SK-N-SH (cell line): ENCODE results near the gene AFF1. TPM values are rescaled to one million over a fixed set of nuclear protein-coding genes. Genes with fewer than 3 reads are reported as not detected.

Source experiments
- CTCF ChIA-PET: fragments of 300-600, 350-600 bp; formaldehyde crosslinking; extraction: SDS; loops from one replicate; lab custom pipeline; 2021; lab: Yijun Ruan, JAX
- POLR2A ChIA-PET: fragments of 350-600 bp; sonication (Branson Sonifier 250); formaldehyde crosslinking; extraction: SDS; loops from one replicate; lab custom pipeline; 2020; ENCODE audit warnings: antibody characterized with exemption, inconsistent platforms; lab: Yijun Ruan, JAX
- DNase-seq: peaks from one replicate; pipeline ENCODE4 v3.0.0; 2012
- H2AFZ ChIP-seq: fragments of 200-600 bp; sonication (generic); 2 replicates; pipeline ENCODE4 v1.8.1; 2016; ENCODE audit warnings: antibody characterized with exemption, mild to moderate bottlenecking, low read depth
- H3F3A ChIP-seq: fragments of 200-600 bp; sonication (generic); replicated peaks from 2 replicates; pipeline ENCODE3; 2016; ENCODE audit warnings: antibody characterized with exemption, mild to moderate bottlenecking; ENCODE audit not compliant: insufficient read depth
- H3K27ac ChIP-seq, 2 experiments: fragments of 200-500 bp in 1 of 2; fragments of 200-600 bp in 1 of 2; sonication (Bioruptor generic) in 1 of 2; sonication (generic), shearing (Covaris generic) in 1 of 2; 2 replicates each; pipeline versions ENCODE4 v1.5.1 to v1.6.1; 2014 to 2016; ENCODE audit warnings: low read depth in 2 of 2, inconsistent platforms in 1 of 2, low read length in 1 of 2, mild to moderate bottlenecking in 1 of 2, mixed read lengths in 1 of 2
- H3K27me3 ChIP-seq: fragments of 200-600 bp; sonication (generic), shearing (Covaris generic); 2 replicates; pipeline ENCODE4 v1.6.1; 2016; ENCODE audit warnings: mixed run types; ENCODE audit not compliant: insufficient read depth
- H3K36me3 ChIP-seq, 2 experiments: fragments of 200-500 bp in 1 of 2; fragments of 200-600 bp in 1 of 2; sonication (Bioruptor generic) in 1 of 2; sonication (generic) in 1 of 2; replicated peaks in 1 of 2; 2 replicates each; pipeline versions ENCODE3 to v1.5.1; 2014 to 2016; ENCODE audit warnings: low read length in 1 of 2, mild to moderate bottlenecking in 1 of 2; ENCODE audit not compliant: insufficient read depth in 2 of 2, control insufficient read depth in 1 of 2
- H3K4me1 ChIP-seq, 2 experiments: fragments of 200-500 bp in 1 of 2; fragments of 200-600 bp in 1 of 2; sonication (Bioruptor generic) in 1 of 2; sonication (generic), shearing (Covaris generic) in 1 of 2; 2 replicates each; pipeline versions ENCODE4 v1.5.1 to v1.6.1; 2014 to 2016; ENCODE audit warnings: low read depth in 1 of 2, low read length in 1 of 2, mixed run types in 1 of 2; ENCODE audit not compliant: insufficient read depth in 2 of 2, control insufficient read depth in 1 of 2
- H3K4me2 ChIP-seq: fragments of 200-600 bp; sonication (generic), shearing (Covaris generic); 2 replicates; pipeline ENCODE4 v1.6.1; 2017; ENCODE audit warnings: mixed run types
- H3K4me3 ChIP-seq, 2 experiments: fragments of 200-500 bp in 1 of 2; fragments of 200-600 bp in 1 of 2; sonication (Bioruptor generic) in 1 of 2; sonication (generic), shearing (Covaris generic) in 1 of 2; 2 replicates each; pipeline versions ENCODE4 v1.5.1 to v1.8.1; 2014 to 2016; ENCODE audit warnings: low read depth in 2 of 2, inconsistent platforms in 1 of 2, low read length in 1 of 2, mild to moderate bottlenecking in 1 of 2, mixed read lengths in 1 of 2, moderate library complexity in 1 of 2
- H3K79me2 ChIP-seq: fragments of 200-600 bp; sonication (generic); 2 replicates; pipeline ENCODE4 v1.8.1; 2017; ENCODE audit warnings: mild to moderate bottlenecking; ENCODE audit not compliant: insufficient read depth
- H3K9ac ChIP-seq: fragments of 200-600 bp; sonication (generic); 2 replicates; pipeline ENCODE4 v1.6.1; 2017; ENCODE audit warnings: mixed run types
- H3K9me2 ChIP-seq: fragments of 200-600 bp; sonication (generic); 2 replicates; pipeline ENCODE4 v1.6.1; 2017; ENCODE audit warnings: mixed run types
- H3K9me3 ChIP-seq: fragments of 200-600 bp; sonication (generic); 2 replicates; pipeline ENCODE4 v1.6.1; 2017; ENCODE audit warnings: mixed run types, mild to moderate bottlenecking, moderate library complexity
- H4K20me1 ChIP-seq: fragments of 200-600 bp; sonication (generic); 2 replicates; pipeline ENCODE4 v1.6.1; 2017; ENCODE audit warnings: mild to moderate bottlenecking, mixed run types; ENCODE audit not compliant: insufficient read depth
- CHD2 ChIP-seq: fragments of 150-350 bp; IDR thresholded peaks from 2 replicates; pipeline ENCODE4 v1.6.1; 2018; ENCODE audit warnings: low read length; ENCODE audit not compliant: partially characterized antibody
- EP300 ChIP-seq, 2 experiments: IDR thresholded peaks; 2 replicates each; pipeline versions ENCODE4 v1.4.0 to v1.6.1; 2012; ENCODE audit warnings: borderline replicate concordance in 1 of 2, low read depth in 1 of 2, low read length in 1 of 2
- FOSL2 ChIP-seq: IDR thresholded peaks from 2 replicates; pipeline ENCODE4 v1.4.0; 2012; ENCODE audit warnings: low read depth, mild to moderate bottlenecking, moderate library complexity, borderline replicate concordance
- FOXM1 ChIP-seq: IDR thresholded peaks from 2 replicates; pipeline ENCODE4 v1.4.0; 2012; ENCODE audit warnings: low read depth, mild to moderate bottlenecking
- GATA2 ChIP-seq: sonication (generic); formaldehyde crosslinking; IDR thresholded peaks from 2 replicates; pipeline ENCODE4 v1.5.0; 2020; ENCODE audit warnings: mild to moderate bottlenecking, missing genetic modification reagents
- JUND ChIP-seq: IDR thresholded peaks from 2 replicates; pipeline ENCODE4 v1.4.0; 2012
- MEF2A ChIP-seq: IDR thresholded peaks from 2 replicates; pipeline ENCODE4 v1.4.0; 2012; ENCODE audit warnings: low read depth, borderline replicate concordance
- MXI1 ChIP-seq: IDR thresholded peaks from 2 replicates; pipeline ENCODE4 v1.6.1; 2012; ENCODE audit warnings: mild to moderate bottlenecking, low read depth, low read length, improper control_type of control experiment
- NRF1 ChIP-seq: IDR thresholded peaks from 2 replicates; pipeline ENCODE4 v1.6.1; 2012; ENCODE audit warnings: low read depth, mild to moderate bottlenecking, low read length
- RCOR1 ChIP-seq: fragments of 150-350 bp; IDR thresholded peaks from 2 replicates; pipeline ENCODE4 v1.6.1; 2017; ENCODE audit warnings: antibody characterized with exemption, low read length
- RFX5 ChIP-seq: IDR thresholded peaks from 2 replicates; pipeline ENCODE4 v1.6.1; 2012; ENCODE audit warnings: mild to moderate bottlenecking, improper control_type of control experiment, low read length
- RXRA ChIP-seq: IDR thresholded peaks from 2 replicates; pipeline ENCODE4 v1.4.0; 2012; ENCODE audit warnings: low read depth, mild to moderate bottlenecking, borderline replicate concordance
- SMC3 ChIP-seq: IDR thresholded peaks from 2 replicates; pipeline ENCODE4 v1.6.1; 2012; ENCODE audit warnings: low read depth, low read length, improper control_type of control experiment
- TCF12 ChIP-seq: IDR thresholded peaks from 2 replicates; pipeline ENCODE4 v1.4.0; 2012
- TEAD4 ChIP-seq: IDR thresholded peaks from 2 replicates; pipeline ENCODE4 v1.4.0; 2012; ENCODE audit warnings: mild to moderate bottlenecking, borderline replicate concordance; ENCODE audit not compliant: insufficient read depth
- YY1 ChIP-seq: IDR thresholded peaks from 2 replicates; pipeline ENCODE4 v1.4.0; 2012; ENCODE audit warnings: low read depth, mild to moderate bottlenecking
- WGBS: methylation state at CpG from one replicate; pipeline ENCODE4 v1.1.6; 2017; ENCODE audit warnings: low lambda C conversion rate; 5-methylcytosine and 5-hydroxymethylcytosine counted together
- polyA plus RNA-seq, 3 experiments: library from polyadenylated mRNA; depleted of rRNA; stranded (reverse); fragments of >200 nt; gene quantifications; 2 replicates each; pipeline ENCODE4 v1.2.3, GENCODE V29; 2012
- TF ChIP-seq, protein P1 (sequence below): IDR thresholded peaks from 2 replicates; pipeline ENCODE4 v1.4.0; 2012; ENCODE audit warnings: low read depth, borderline replicate concordance

AFF1 gene
- polyA plus RNA-seq, 1 of the 3 experiments (the other 2 are of a cell fraction) = 2.7 TPM

DNA sequence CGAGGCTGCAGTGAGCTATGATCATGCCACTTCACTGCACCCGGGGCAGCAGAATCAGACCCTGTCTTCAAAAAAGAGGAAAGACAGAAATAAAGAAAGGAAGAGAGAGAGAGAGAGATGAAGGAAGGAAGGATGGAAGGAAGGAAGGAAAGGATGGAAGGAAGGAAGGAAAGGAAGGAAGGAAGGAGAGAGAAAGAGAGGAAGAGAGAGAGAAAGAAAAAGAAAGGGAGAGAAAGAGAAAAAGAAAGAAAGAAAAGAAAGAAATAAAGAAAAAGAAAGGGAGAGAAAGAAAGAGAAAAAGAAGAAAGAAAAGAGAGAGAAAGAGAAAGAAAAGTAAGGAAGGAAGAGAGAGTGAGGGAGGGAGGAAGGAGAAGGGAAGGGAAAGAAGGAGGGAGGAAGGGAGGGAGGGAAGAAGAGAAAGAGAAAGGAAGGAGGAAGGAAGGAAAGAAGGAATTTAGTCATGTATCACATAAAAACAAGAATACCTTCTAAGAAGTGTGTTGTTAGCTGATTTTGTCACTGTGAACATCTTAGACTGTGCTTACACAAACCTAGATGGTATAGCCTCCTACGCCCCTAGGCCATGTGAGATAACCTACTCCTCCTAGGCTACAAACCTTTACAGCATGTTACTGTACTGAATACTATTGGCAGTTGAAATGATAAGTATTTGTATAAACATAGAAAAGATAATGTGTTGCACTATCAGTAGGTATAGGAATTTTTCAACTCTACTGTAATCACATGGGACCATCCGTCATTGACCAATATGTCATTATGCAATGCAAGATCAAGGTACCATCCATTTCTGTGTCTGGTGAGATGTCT lies 17.4 kb upstream of the AFF1 start:
- Histone ChIP-seq H2AFZ (no peak overlapping the region), H3K4me2 (no peak overlapping the region), H4K20me1 (no peaks in the 10 kb centered on the region), H3K4me1 (no peaks in the 10 kb centered on the region), H3K36me3 (no peaks in the 10 kb centered on the region), H3K9ac (no peak overlapping the region), H3K9me2 (no peaks in the 10 kb centered on the region), H3K4me3 (no peak overlapping the region), H3K9me3 (no peaks in the 10 kb centered on the region), H3K27ac (no peak overlapping the region), H3K79me2 (no peaks in the 10 kb centered on the region), H3K27me3 (no peaks in the 10 kb centered on the region), H3F3A (no peaks in the 10 kb centered on the region)
- WGBS = 94% methylated on average over 4 of the region's 4 CpGs
- CTCF ChIA-PET = interaction anchor here (1.8 kb wide), 1 partner anchor 176 kb away, joined by 4 read pairs; no protein-coding TSS in a partner anchor
- TF ChIP-seq MEF2A (no peak), MXI1 (no peak), FOXM1 (no peak)
- TF ChIP-seq, protein P1, sequence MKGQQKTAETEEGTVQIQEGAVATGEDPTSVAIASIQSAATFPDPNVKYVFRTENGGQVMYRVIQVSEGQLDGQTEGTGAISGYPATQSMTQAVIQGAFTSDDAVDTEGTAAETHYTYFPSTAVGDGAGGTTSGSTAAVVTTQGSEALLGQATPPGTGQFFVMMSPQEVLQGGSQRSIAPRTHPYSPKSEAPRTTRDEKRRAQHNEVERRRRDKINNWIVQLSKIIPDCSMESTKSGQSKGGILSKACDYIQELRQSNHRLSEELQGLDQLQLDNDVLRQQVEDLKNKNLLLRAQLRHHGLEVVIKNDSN = no peak
- TF ChIP-seq, all 33 proteins: peak for 0
- POLR2A ChIA-PET = no interaction called here
- DNase-seq = no peak

DNA sequence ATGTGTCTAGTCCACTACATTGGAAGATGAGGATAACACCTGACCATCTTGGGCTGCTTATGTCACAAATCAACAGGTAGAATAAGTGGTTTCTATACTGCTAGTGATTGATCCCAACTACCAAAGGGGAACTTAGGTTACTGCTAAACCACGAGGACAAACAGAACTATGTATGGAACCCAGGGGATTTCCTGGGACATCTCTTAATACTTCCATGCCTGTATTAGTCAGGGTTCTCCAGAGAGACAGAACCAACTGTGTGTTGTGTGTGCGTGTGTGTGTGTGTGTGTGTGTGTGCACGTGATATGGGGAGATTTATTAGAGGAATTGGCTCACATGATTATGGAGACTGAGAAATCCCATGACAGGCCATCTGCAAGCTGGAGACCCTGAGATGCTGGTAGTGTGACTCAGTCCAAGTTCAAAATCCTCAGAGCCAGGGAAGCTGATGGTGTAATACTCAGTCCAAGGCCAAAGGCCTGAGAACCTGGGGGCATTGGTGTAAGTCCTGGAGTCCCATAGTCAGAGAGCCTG lies 16.2 kb upstream of the AFF1 start:
- H4K20me1 ChIP-seq = no peaks in the 10 kb centered on the region
- H3K4me1 ChIP-seq = no peaks in the 10 kb centered on the region
- H2AFZ ChIP-seq = no peak overlapping the region
- no peaks in the 10 kb centered on the region for H3K79me2 ChIP-seq
- H3K9ac ChIP-seq = no peak overlapping the region
- no peaks in the 10 kb centered on the region for H3F3A ChIP-seq
- no peak overlapping the region for H3K4me2 ChIP-seq
- DNase-seq = no peak
- no peak overlapping the region for H3K4me3 ChIP-seq
- H3K36me3 ChIP-seq = no peaks in the 10 kb centered on the region
- no peak for TF ChIP-seq NRF1
- TF ChIP-seq RFX5 = no peak
- no peak for TF ChIP-seq RXRA
- TF ChIP-seq MXI1 = no peak
- TF ChIP-seq JUND = no peak
- TF ChIP-seq YY1 = no peak
- no peak for TF ChIP-seq CHD2
- TF ChIP-seq EP300 (IDR thresholded peaks at IDR 0.05; ENCODE audit: borderline replicate concordance in 1 of 2, low read depth in 1 of 2, low read length in 1 of 2) = no peak
- TF ChIP-seq FOSL2 = no peak
- TF ChIP-seq GATA2 (CRISPR knock-in tag) = no peak
- no peak for TF ChIP-seq SMC3
- no peak for TF ChIP-seq TCF12
- no peak for TF ChIP-seq TEAD4
- no peak for TF ChIP-seq RCOR1
- H3K9me3 ChIP-seq = no peaks in the 10 kb centered on the region
- no peaks in the 10 kb centered on the region for H3K27me3 ChIP-seq
- no peak overlapping the region for H3K27ac ChIP-seq
- WGBS = 26% methylated on average over 3 of the region's 3 CpGs
- ChIA-PET POLR2A (no interaction called here), CTCF (interaction anchor here (1.1 to 6.8 kb wide), 3 partner anchors 14 to 232 kb away, joined by 3 to 138 read pairs (median 8); no protein-coding TSS in a partner anchor)
- H3K9me2 ChIP-seq = no peaks in the 10 kb centered on the region
